ENCODE data around the gene TBX2.

The TBX2 gene

DNA sequence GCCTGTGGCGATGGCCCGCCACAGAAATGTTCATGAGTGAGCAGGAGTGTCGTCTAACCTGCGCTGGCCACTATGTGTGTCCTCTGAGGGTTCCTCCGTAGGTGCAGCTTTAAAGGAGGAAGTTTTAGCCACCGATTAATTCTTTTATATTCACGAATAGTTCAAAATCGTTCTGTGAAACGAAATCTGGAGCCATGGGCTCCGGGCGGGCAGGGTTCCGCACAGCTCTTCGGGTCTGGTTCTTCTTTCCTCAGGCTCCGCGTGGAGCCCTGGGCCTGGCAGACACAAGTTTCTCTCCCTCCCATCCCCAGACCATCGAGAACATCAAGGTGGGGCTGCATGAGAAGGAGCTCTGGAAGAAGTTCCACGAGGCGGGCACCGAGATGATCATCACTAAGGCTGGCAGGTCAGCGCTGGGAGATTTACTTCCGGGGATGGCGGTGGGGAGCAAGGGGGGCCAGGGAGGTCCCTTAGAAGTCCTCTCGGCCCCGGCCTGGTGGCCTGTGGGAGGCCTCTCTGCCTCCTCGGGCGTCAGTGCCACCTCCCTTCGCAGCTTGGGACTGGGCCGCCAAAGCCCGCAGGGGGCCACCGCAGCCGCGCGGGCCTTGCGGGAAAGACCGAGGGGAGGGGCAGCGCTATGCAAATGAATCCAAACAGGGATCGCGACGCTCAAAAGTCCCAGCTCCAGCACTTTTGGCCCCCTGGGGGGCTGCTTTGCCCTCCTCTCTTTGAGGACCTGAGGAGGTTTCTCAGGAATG lies 57.8 kb downstream of the TBX2 start:
- TF ChIP-seq, protein P1, sequence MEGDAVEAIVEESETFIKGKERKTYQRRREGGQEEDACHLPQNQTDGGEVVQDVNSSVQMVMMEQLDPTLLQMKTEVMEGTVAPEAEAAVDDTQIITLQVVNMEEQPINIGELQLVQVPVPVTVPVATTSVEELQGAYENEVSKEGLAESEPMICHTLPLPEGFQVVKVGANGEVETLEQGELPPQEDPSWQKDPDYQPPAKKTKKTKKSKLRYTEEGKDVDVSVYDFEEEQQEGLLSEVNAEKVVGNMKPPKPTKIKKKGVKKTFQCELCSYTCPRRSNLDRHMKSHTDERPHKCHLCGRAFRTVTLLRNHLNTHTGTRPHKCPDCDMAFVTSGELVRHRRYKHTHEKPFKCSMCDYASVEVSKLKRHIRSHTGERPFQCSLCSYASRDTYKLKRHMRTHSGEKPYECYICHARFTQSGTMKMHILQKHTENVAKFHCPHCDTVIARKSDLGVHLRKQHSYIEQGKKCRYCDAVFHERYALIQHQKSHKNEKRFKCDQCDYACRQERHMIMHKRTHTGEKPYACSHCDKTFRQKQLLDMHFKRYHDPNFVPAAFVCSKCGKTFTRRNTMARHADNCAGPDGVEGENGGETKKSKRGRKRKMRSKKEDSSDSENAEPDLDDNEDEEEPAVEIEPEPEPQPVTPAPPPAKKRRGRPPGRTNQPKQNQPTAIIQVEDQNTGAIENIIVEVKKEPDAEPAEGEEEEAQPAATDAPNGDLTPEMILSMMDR (IDR thresholded peaks at IDR 0.05; ENCODE audit: low read depth, low read length, missing control alignments), result no peak
- DNase-seq (ENCODE audit: extremely low read depth, low read depth), result no peak
- peak overlapping the region; percentile 23 for H3K4me3 ChIP-seq (replicated peaks; ENCODE audit: low read depth, low read length)

DNA sequence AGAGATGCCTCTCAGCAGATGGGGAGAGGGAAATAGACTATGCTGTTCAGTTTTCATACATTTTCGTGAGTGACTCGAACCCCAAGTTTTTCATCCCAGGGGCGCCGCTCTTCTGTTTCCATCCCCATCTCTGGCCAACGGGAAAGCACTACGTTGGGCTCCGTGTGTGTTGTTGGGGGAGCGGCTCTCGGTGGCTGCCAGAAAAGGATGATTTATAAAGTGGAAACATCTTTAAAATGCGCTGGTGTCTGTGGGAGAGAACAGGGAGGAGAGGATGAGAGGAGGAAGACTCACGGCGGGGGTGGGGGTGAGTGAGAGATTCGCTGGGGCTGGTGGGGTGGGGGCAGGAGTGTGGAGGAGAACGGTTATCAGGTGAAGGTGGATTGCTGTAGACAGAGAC lies 58.4 kb downstream of the TBX2 start:
- TF ChIP-seq, protein P1 (IDR thresholded peaks at IDR 0.05; ENCODE audit: low read depth, low read length, missing control alignments), result no peak
- DNase-seq (ENCODE audit: extremely low read depth, low read depth), result no peak
- H3K4me3 ChIP-seq (replicated peaks; ENCODE audit: low read depth, low read length), result peak overlapping the region; percentile 23

DNA sequence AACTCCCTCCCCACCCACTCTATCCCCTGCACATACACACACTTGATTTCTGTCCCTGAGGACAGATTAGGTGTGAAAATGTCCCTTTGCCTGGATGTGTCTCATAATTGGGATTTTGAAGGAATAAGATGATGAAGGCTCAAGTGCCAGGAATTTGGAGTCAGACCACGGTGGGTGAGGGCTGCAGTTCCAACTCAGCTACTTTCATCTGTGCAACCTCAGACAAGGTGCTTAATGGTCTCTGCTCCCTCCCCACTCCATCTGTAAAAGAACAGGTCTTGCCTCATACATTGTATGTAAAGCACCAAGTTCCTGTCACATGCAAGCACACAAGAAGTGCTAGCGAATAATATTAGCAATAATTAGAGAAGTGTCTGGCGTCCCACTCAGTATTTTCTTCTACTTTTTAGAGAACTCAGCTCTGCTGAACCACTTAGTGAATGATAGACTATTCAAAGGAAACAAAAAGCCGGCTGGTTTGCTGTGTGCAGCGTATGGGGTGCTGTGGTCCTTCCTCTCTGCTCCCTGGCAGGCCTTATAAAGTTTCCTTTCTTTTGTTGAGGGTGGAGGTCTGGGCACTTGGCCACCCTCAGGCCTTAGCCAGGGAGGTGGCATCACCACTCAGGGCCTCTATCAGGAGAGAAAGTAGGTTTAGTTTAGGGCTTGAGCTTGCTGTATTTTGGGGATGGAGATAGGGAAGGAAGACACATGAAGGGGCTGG lies 58.9 kb downstream of the TBX2 start:
- DNase-seq (ENCODE audit: extremely low read depth, low read depth), result no peak
- no peak overlapping the region for H3K4me3 ChIP-seq (replicated peaks; ENCODE audit: low read depth, low read length)
- TF ChIP-seq, protein P1 (IDR thresholded peaks at IDR 0.05; ENCODE audit: low read depth, low read length, missing control alignments), result no peak
